GM19452 (cell line): ENCODE data around the gene PCNP.
"Not testable (repeated sequence)": the region's sequence is repeated elsewhere in the genome, so short reads cannot be mapped to it uniquely, and the experiment has no call there.

Experiments used
- ATAC-seq: cut with Tn5 transposase; IDR thresholded peaks from one replicate; pipeline ENCODE4 v1.9.1; 2021; ENCODE audit not compliant: unreplicated experiment

PCNP gene

GRCh38 chr3:101561630-101562328 is 12.2 kb upstream of the PCNP start, which contains the start of gene TRMT10C:
Gene TRMT10C (plus strand): TSS chr3:101561868. CDS start chr3:101564782, 2,914 bp downstream.
- peak; percentile 100 for ATAC-seq

- no peak for ATAC-seq
Observed at GRCh38 chr3:101567528-101568317, 6.3 kb upstream of the PCNP start.

GRCh38 chr3:101571028-101571895 is 2.7 kb upstream of the PCNP start:
- ATAC-seq: no peak

- peak; percentile 49 for ATAC-seq
Observed at GRCh38 chr3:101574388-101575112, 570 bp downstream of the PCNP start.

GRCh38 chr3:101577286-101577685 is 3.3 kb downstream of the PCNP start:
- ATAC-seq: no peak

GRCh38 chr3:101588616-101589015 is 14.6 kb downstream of the PCNP start:
- ATAC-seq: no peak

- no peak for ATAC-seq
Observed at GRCh38 chr3:101591071-101591470, 17.1 kb downstream of the PCNP start.

GRCh38 chr3:101602731-101603130 is 28.8 kb downstream of the PCNP start:
- no peak for ATAC-seq

GRCh38 chr3:101603184-101603583 is 29.2 kb downstream of the PCNP start:
- no peak for ATAC-seq

- ATAC-seq: not testable (repeated sequence)
Observed at GRCh38 chr3:101605398-101605797, 31.4 kb downstream of the PCNP start.

GRCh38 chr3:101611023-101611422 is 37.0 kb downstream of the PCNP start:
- no peak for ATAC-seq

- not testable (repeated sequence) for ATAC-seq
Observed at GRCh38 chr3:101613014-101613413, 39.0 kb downstream of the PCNP start.

- ATAC-seq: no peak
Observed at GRCh38 chr3:101615525-101615924, 41.5 kb downstream of the PCNP start.

- no peak for ATAC-seq
Observed at GRCh38 chr3:101617478-101617877, 43.5 kb downstream of the PCNP start.

GRCh38 chr3:101618726-101619125 is 44.7 kb downstream of the PCNP start:
- ATAC-seq: no peak

GRCh38 chr3:101619734-101620133 is 45.8 kb downstream of the PCNP start:
- ATAC-seq: no peak

- no peak for ATAC-seq
Observed at GRCh38 chr3:101623656-101624055, 49.7 kb downstream of the PCNP start.

- no peak for ATAC-seq
Observed at GRCh38 chr3:101624857-101625256, 50.9 kb downstream of the PCNP start.

- ATAC-seq: no peak
Observed at GRCh38 chr3:101625879-101626278, 51.9 kb downstream of the PCNP start.

- ATAC-seq: no peak
Observed at GRCh38 chr3:101629219-101629618, 55.2 kb downstream of the PCNP start.
